GM18499 (cell line): ENCODE results near the gene RALGAPA2.

Experiments
- ATAC-seq: cut with Tn5 transposase; IDR thresholded peaks from one replicate; pipeline ENCODE4 v1.9.1; 2021; ENCODE audit warnings: moderate number of reproducible peaks; ENCODE audit not compliant: insufficient read depth, unreplicated experiment

RALGAPA2 gene

GRCh38 chr20:20505554-20505953 lies 206.9 kb downstream of the RALGAPA2 start:
- no peak for ATAC-seq

GRCh38 chr20:20503777-20504530 lies 208.5 kb downstream of the RALGAPA2 start:
- ATAC-seq, result no peak

- ATAC-seq, result no peak
Measured at GRCh38 chr20:20501128-20501527, 211.3 kb downstream of the RALGAPA2 start.

- ATAC-seq, result no peak
Measured at GRCh38 chr20:20500312-20500711, 212.1 kb downstream of the RALGAPA2 start.

- ATAC-seq, result no peak
Measured at GRCh38 chr20:20499439-20499838, 213.0 kb downstream of the RALGAPA2 start.

- ATAC-seq, result no peak
Measured at GRCh38 chr20:20498076-20498861, 214.2 kb downstream of the RALGAPA2 start.

- ATAC-seq, result no peak
Measured at GRCh38 chr20:20497242-20497978, 215.0 kb downstream of the RALGAPA2 start.

GRCh38 chr20:20495729-20496503 lies 216.5 kb downstream of the RALGAPA2 start:
- ATAC-seq, result no peak

- no peak for ATAC-seq
Measured at GRCh38 chr20:20493701-20494100, 218.7 kb downstream of the RALGAPA2 start.

GRCh38 chr20:20492521-20493332 lies 219.7 kb downstream of the RALGAPA2 start:
- ATAC-seq, result no peak

- ATAC-seq, result no peak
Measured at GRCh38 chr20:20491784-20492264, 220.6 kb downstream of the RALGAPA2 start.

- no peak for ATAC-seq
Measured at GRCh38 chr20:20491110-20491783, 221.2 kb downstream of the RALGAPA2 start.

GRCh38 chr20:20490673-20491072 lies 221.8 kb downstream of the RALGAPA2 start:
- ATAC-seq, result no peak

- ATAC-seq, result peak; percentile 34
Measured at GRCh38 chr20:20489648-20490341, 222.6 kb downstream of the RALGAPA2 start.

GRCh38 chr20:20489054-20489453 lies 223.4 kb downstream of the RALGAPA2 start:
- peak; percentile 65 for ATAC-seq

GRCh38 chr20:20488388-20488787 lies 224.1 kb downstream of the RALGAPA2 start:
- no peak for ATAC-seq

- no peak for ATAC-seq
Measured at GRCh38 chr20:20487811-20488210, 224.6 kb downstream of the RALGAPA2 start.

- ATAC-seq, result no peak
Measured at GRCh38 chr20:20483328-20483727, 229.1 kb downstream of the RALGAPA2 start.
